Mesodermal cell (in vitro differentiated cells): ENCODE results near the gene ERCC8.
"Not testable (repeated sequence)": the region's sequence is repeated elsewhere in the genome, so short reads cannot be mapped to it uniquely, and the experiment has no call there.

Source experiments
- H3K27ac ChIP-seq: 2 replicates; pipeline ENCODE4 v1.7.0; 2013; ENCODE audit warnings: mild to moderate bottlenecking, low read depth, low read length, moderate library complexity; ENCODE audit not compliant: severe bottlenecking
- H3K36me3 ChIP-seq: 2 replicates; pipeline ENCODE4 v1.7.1; 2013; ENCODE audit warnings: mild to moderate bottlenecking, low read length, moderate library complexity; ENCODE audit not compliant: control insufficient read depth, insufficient read depth
- H3K4me1 ChIP-seq: one replicate; pipeline ENCODE4 v1.7.1; 2013; ENCODE audit warnings: mild to moderate bottlenecking, low read length; ENCODE audit not compliant: insufficient read depth, control insufficient read depth, poor library complexity, severe bottlenecking
- H3K4me3 ChIP-seq: 2 replicates; pipeline ENCODE4 v1.7.0; 2013; ENCODE audit warnings: low read length, control low read depth, mild to moderate bottlenecking; ENCODE audit not compliant: insufficient read depth, poor library complexity, severe bottlenecking; ENCODE audit errors: extremely low read depth
- H3K9me3 ChIP-seq: 2 replicates; pipeline ENCODE4 v1.7.1; 2013; ENCODE audit warnings: mild to moderate bottlenecking, low read length, moderate library complexity; ENCODE audit not compliant: control insufficient read depth
- WGBS, 2 experiments: methylation state at CpG; one replicate each; pipeline ENCODE4 v1.1.5; 2013; ENCODE audit warnings: missing lambda C conversion rate in 2 of 2; ENCODE audit not compliant: insufficient coverage in 2 of 2; 5-methylcytosine and 5-hydroxymethylcytosine counted together

The ERCC8 gene

GRCh38 chr5:60872892-60873291 is 72.0 kb downstream of the ERCC8 start:
- H3K27ac ChIP-seq = no peak overlapping the region

GRCh38 chr5:60870857-60871256 is 74.0 kb downstream of the ERCC8 start:
- 100% methylated on average over 1 to 2 of the region's 3 CpGs for WGBS, 2 experiments
- Histone ChIP-seq H3K27ac (no peak overlapping the region), H3K4me1 (no peaks in the 10 kb centered on the region), H3K4me3 (no peak overlapping the region), H3K36me3 (no peaks in the 10 kb centered on the region), H3K9me3 (peaks cover 5% of the 10 kb centered on the region)

More at GRCh38 chr5:60872892-60873291, 72.0 kb downstream of the ERCC8 start:
- Histone ChIP-seq H3K4me3 (no peak overlapping the region), H3K36me3 (no peaks in the 10 kb centered on the region), H3K4me1 (no peaks in the 10 kb centered on the region), H3K9me3 (peaks cover 5% of the 10 kb centered on the region)

- not testable (repeated sequence) for H3K27ac ChIP-seq, H3K9me3 ChIP-seq, H3K36me3 ChIP-seq, H3K4me1 ChIP-seq, H3K4me3 ChIP-seq
- WGBS, 2 experiments = 74 to 83% methylated on average over 7 to 10 of the region's 16 CpGs
Observed at GRCh38 chr5:60860572-60860971, 84.3 kb downstream of the ERCC8 start.

- Histone ChIP-seq H3K4me1 (peaks cover 2% of the 10 kb centered on the region), H3K9me3 (no peaks in the 10 kb centered on the region), H3K36me3 (no peaks in the 10 kb centered on the region), H3K27ac (no peak overlapping the region), H3K4me3 (no peak overlapping the region)
- WGBS, 2 experiments = no CpG with 5 or more reads among the region's 1 CpG
Observed at GRCh38 chr5:60856066-60856465, 88.8 kb downstream of the ERCC8 start.

GRCh38 chr5:60852940-60853339 is 91.9 kb downstream of the ERCC8 start:
- no peaks in the 10 kb centered on the region for H3K9me3 ChIP-seq
- peaks cover 2% of the 10 kb centered on the region for H3K4me1 ChIP-seq
- H3K4me3 ChIP-seq = no peak overlapping the region
- no peaks in the 10 kb centered on the region for H3K36me3 ChIP-seq
- no peak overlapping the region for H3K27ac ChIP-seq
- 20 to 28% methylated on average over 3 of the region's 3 CpGs for WGBS, 2 experiments

- 67 to 79% methylated on average over 1 to 2 of the region's 2 CpGs for WGBS, 2 experiments
- peak overlapping the region; percentile 3 for H3K27ac ChIP-seq
- no peaks in the 10 kb centered on the region for H3K36me3 ChIP-seq
Observed at GRCh38 chr5:60852317-60852716, 92.6 kb downstream of the ERCC8 start.

GRCh38 chr5:60851626-60852025 is 93.2 kb downstream of the ERCC8 start:
- no peaks in the 10 kb centered on the region for H3K36me3 ChIP-seq

More at GRCh38 chr5:60852317-60852716, 92.6 kb downstream of the ERCC8 start:
- Histone ChIP-seq H3K9me3 (no peaks in the 10 kb centered on the region), H3K4me3 (no peak overlapping the region), H3K4me1 (peaks cover 2% of the 10 kb centered on the region)

GRCh38 chr5:60846298-60846697 is 98.6 kb downstream of the ERCC8 start:
- Histone ChIP-seq H3K4me1 (no peaks in the 10 kb centered on the region), H3K27ac (no peak overlapping the region), H3K9me3 (no peaks in the 10 kb centered on the region), H3K36me3 (no peaks in the 10 kb centered on the region), H3K4me3 (no peak overlapping the region)
- 91% methylated on average over 1 of the region's 1 CpG for WGBS, 2 experiments

More at GRCh38 chr5:60851626-60852025, 93.2 kb downstream of the ERCC8 start:
- Histone ChIP-seq H3K27ac (no peak overlapping the region), H3K4me1 (peaks cover 2% of the 10 kb centered on the region), H3K9me3 (no peaks in the 10 kb centered on the region), H3K4me3 (no peak overlapping the region)

GRCh38 chr5:60843936-60844905 is 100.6 kb downstream of the ERCC8 start, which contains the start of gene ELOVL7:
Gene ELOVL7, minus strand, starts transcription at chr5:60844269. Its CDS starts 56,872 bp downstream, at chr5:60787397.
- no peak within 1 kb of the TSS for H3K27ac ChIP-seq
- H3K4me1 ChIP-seq = no peaks in the 10 kb centered on the region
- no peaks in the 10 kb centered on the region for H3K36me3 ChIP-seq
- 1% methylated on average over 46 to 60 of the region's 87 CpGs for WGBS, 2 experiments
- H3K4me3 ChIP-seq = peak within 1 kb of the TSS; percentile 56
- no peaks in the 10 kb centered on the region for H3K9me3 ChIP-seq

GRCh38 chr5:60843386-60843935 is 101.4 kb downstream of the ERCC8 start:
- Histone ChIP-seq H3K4me1 (no peaks in the 10 kb centered on the region), H3K4me3 (peak overlapping the region; percentile 56), H3K9me3 (no peaks in the 10 kb centered on the region), H3K27ac (no peak overlapping the region), H3K36me3 (no peaks in the 10 kb centered on the region)
- 0 to 1% methylated on average over 44 to 45 of the region's 49 CpGs for WGBS, 2 experiments
